Left hindlimb (tissue), 1 donor: ENCODE measurements around the gene NDFIP1.
"Not testable (repeated sequence)": the region's sequence is repeated elsewhere in the genome, so short reads cannot be mapped to it uniquely, and the experiment has no call there.

ENCODE experiments used
- DNase-seq: peaks from one replicate; pipeline ENCODE4 v3.0.0-alpha.2; 2018

Gene NDFIP1

DNA sequence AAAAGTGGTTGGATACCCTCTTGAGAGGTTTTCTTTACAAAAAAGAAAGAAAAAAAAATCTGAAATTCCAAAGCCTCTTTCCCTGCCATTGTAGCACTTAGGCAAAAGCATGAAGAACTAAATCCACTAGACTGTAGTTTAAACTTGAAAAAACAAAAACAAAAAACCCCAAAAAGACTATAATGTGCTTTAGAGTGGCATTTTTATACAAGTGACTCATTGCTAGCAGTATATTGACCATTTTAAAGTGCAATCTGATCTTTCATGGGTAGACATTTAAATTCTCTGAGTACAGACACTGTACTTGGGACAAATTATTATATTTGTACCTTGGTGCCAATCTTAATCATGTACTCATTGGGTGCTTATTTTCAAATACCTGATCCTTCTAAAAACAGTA is 50.8 kb downstream of the NDFIP1 start:
- DNase-seq: no peak

- DNase-seq: no peak
Observed at GRCh38 chr5:142164315-142164714, 55.7 kb downstream of the NDFIP1 start.

GRCh38 chr5:142166754-142167153 is 58.2 kb downstream of the NDFIP1 start:
- no peak for DNase-seq

DNA sequence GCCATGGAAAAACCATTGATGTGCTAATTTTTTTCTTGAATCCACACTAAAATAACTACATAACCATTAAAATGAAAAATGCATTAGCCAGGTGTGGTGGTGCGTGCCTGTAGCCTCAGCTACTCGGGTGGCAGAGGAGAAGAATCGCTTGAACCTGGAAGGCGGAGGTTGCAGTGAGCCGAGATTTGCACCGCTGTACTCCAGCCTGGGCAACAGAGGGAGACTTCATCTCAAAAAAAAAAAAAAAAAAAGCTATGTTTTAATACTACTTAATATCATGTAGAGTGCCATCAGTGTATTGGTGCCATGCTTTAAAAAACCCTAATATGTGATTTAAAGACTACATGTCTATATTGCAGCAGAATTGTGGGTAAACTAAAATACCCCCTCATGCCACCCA is 58.9 kb downstream of the NDFIP1 start:
- DNase-seq: no peak

DNA sequence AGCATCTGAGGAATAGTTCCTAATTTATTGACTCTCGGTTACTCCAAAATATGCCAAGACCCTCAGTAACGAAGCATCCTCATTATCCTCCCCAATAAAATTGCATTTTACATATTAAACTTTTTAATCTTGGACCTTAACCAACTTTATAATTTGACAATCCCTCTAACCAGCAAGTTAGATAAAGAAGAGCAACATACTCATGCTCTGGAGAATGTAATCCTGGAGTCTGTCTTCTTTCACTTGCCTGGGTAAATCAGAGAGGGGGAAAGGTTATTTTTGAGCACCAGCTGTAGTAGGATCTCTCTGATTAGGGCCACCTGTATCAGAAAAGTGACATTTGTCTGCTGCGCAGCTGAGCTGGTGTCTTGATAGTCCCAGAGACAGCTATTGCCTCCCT is 59.8 kb downstream of the NDFIP1 start:
- DNase-seq: no peak

DNA sequence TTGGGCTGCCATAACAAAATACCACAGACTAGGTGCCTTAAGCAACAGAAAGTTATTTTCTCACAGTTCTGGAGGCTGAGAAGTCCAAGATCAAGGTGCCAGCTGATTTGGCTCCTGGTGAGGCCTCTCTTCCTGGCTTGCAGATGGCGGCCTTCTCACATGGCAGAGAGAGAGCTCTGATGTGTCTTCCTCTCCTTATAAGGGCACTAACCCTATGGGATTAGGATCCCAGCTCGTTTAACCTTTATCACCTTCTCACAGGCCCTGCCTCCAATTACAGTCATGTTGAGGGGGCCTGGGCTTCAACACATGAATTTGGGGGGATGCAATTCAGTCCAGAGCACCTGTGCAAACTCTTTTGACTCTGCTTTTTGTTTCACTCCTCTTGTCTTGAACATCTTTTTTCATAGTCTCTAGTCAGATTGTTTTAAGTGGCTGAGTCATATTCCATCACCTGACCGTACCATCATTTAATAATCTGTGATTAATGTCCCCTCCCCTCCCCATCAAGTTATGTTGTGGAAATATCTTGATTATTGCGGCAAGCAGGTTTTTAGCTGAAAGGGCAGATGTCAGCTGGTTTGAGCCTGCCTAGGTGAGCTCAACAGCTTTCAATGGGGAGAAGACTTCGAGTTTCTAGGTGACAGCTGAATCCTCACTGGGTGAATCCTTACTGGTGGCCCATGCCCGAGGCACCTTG is 61.8 kb downstream of the NDFIP1 start:
- no peak for DNase-seq

DNA sequence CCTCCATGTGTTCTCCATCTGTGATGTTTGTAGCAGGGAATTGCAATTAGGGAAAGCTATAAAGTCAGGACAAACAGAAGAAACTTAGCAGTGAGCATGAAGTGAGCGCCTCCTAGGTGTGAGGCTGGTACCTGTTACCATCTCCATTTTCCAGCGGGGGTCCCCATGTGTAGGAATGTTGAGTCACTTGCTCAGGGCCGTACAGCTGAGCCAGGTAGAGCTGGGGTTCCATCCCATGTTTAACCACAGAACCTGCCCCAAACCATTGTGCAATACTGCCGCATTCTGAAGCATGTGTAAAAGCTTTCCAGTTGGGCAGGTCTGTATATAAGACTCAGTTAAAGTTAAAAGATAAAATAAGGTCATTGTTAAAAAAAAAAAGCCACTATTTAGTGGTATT is 62.7 kb downstream of the NDFIP1 start:
- no peak for DNase-seq

- DNase-seq: no peak
Observed at GRCh38 chr5:142175039-142175438, 66.5 kb downstream of the NDFIP1 start.

DNA sequence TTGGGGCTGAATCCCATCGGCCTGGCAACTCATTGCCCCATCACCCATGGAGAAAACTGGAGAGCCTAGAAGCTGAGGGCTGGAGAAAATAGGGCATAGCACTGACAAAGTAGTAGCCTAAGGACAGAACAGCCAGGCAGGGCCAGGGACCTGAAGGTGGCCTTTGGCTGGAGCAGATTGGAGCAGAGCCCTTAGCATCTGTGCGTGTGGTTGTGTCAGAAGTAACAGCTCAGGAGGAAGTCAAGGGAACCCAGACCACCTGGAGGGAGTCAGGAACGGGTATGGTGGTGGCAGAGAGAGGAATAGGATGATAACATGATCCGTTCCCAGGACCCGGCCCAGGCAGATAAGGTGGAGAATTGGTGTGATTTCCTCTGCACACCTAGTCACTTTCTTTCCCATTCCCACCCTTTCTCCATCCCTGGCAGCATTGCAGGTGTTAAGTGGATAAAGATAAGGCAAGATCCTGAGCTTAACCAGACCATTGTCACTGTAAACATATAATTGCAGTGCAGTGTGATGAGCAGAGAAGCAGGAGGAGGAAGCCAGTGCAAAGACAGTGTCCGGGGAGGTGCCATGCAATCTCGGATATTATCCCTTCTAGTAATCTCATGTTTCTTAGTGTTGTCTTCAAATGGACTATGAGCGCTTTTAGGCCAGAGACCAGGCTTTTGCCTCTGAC is 67.0 kb downstream of the NDFIP1 start:
- DNase-seq: no peak

DNA sequence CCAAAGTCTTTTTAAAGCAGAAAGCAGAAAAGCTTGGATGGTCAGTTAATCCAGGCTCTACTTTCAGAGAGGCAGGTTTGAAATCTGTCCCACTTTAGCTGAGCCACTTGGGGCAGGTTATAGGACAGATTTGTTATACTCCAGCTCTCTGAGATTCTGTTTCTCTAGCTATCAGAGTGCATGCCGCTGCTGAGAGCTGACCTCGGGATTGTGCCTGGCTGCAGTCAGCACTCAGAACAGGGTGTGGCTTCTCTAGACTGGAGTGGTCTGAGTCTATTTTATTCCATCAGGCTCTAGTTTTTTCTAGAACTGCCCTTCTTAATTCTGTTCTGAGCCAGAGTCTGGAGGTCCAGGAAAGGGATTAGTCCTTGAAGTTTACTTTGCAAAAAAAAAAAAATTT is 67.7 kb downstream of the NDFIP1 start:
- DNase-seq: no peak

GRCh38 chr5:142178651-142179050 is 70.1 kb downstream of the NDFIP1 start:
- DNase-seq: no peak

GRCh38 chr5:142179776-142180387 is 71.3 kb downstream of the NDFIP1 start:
- no peak for DNase-seq

GRCh38 chr5:142181096-142181495 is 72.5 kb downstream of the NDFIP1 start:
- DNase-seq: no peak

GRCh38 chr5:142181547-142182163 is 73.1 kb downstream of the NDFIP1 start:
- no peak for DNase-seq

- no peak for DNase-seq
Observed at GRCh38 chr5:142182840-142183239, 74.3 kb downstream of the NDFIP1 start.

DNA sequence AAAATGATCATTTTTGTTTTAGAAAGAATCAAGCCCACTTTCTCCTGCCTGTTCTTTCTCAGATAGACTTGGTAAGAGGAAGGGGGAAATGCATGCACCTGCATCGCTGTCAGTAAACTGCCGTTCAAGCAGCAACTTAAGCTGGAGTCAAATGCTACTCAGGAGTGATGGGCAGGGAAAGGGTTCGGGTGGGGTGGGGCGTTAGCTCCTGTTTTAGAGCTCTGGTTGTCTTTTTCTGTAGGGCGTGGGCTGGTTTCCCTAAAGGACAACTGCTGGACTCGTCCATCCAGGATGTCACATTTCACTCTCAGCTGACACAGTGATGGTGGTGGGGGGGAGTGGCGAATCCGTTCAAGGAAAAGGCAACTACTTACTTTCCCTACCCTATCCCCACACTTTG is 75.0 kb downstream of the NDFIP1 start:
- no peak for DNase-seq

GRCh38 chr5:142184988-142185387 is 76.4 kb downstream of the NDFIP1 start:
- DNase-seq: no peak

- no peak for DNase-seq
Observed at GRCh38 chr5:142186514-142186856, 77.9 kb downstream of the NDFIP1 start.

GRCh38 chr5:142186857-142187594 is 78.4 kb downstream of the NDFIP1 start:
- DNase-seq: no peak

GRCh38 chr5:142188691-142189090 is 80.1 kb downstream of the NDFIP1 start:
- not testable (repeated sequence) for DNase-seq

DNA sequence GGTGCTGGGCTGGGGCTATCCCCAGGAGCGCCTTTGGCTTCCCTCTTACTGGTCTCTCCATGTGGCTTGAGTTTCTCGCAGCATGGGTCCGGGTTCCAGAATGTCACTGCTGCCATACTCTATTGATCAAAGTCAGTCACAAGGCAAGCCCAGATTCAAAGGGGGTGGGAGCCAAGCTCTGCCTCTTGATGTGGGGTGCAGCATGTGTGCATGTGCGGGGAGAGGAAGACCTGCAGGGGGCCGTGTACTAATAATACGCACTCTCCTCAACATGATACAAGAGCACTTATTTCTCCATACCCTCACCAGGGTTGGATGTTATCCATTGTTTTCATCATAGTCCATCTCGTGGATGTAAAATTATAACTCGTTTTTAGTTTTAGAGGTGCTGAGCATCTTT is 81.2 kb downstream of the NDFIP1 start:
- no peak for DNase-seq

DNA sequence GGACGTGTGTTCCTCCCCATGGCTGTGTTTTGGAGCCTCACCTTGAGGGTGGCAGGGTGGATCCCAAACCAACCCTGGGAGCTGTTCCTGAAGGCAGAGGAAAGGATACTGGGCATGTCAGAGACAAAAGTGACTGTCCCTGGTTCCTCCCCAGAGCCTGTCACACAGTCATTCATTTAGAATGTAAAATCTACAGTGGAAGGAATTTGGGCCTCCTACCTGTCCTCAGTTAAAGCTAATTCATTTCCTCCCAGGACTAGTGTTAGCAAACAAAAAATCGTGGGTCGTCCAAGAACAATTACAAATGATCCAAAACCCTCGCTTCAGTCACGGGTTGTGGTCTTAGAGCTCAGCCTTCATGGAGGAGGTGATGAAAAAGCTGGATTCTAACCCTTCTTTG is 83.2 kb downstream of the NDFIP1 start:
- no peak for DNase-seq
